HEK293 (cell line): ENCODE data around the gene UBR2.

Experiments
- ZNF585B ChIP-seq: fragments of 450-650 bp; formaldehyde crosslinking; IDR thresholded peaks from 2 replicates; pipeline ENCODE4 v1.5.1; 2016; ENCODE audit warnings: missing biosample characterization, missing genetic modification characterization
- TF ChIP-seq, protein P1 (sequence below): fragments of 450-650 bp; formaldehyde crosslinking; IDR thresholded peaks from 2 replicates; pipeline ENCODE4 v1.5.1; 2016; ENCODE audit warnings: missing biosample characterization, missing genetic modification characterization
- TF ChIP-seq, protein P2 (sequence below): fragments of 450-650 bp; formaldehyde crosslinking; IDR thresholded peaks from 2 replicates; pipeline ENCODE4 v1.5.1; 2016; ENCODE audit warnings: missing biosample characterization, missing genetic modification characterization
- TF ChIP-seq, protein P3 (sequence below): fragments of 450-650 bp; formaldehyde crosslinking; IDR thresholded peaks from 2 replicates; pipeline ENCODE4 v1.5.1; 2016; ENCODE audit warnings: missing biosample characterization, missing genetic modification characterization
- TF ChIP-seq, protein P4 (sequence below): fragments of 450-650 bp; formaldehyde crosslinking; IDR thresholded peaks from 2 replicates; pipeline ENCODE4 v1.5.1; 2017; ENCODE audit warnings: missing biosample characterization, mild to moderate bottlenecking, missing genetic modification characterization, moderate library complexity
- TF ChIP-seq, protein P5 (sequence below): fragments of 450-650 bp; IDR thresholded peaks from 2 replicates; pipeline ENCODE4 v1.5.1; 2018; ENCODE audit warnings: missing biosample characterization, missing genetic modification characterization

DNA sequence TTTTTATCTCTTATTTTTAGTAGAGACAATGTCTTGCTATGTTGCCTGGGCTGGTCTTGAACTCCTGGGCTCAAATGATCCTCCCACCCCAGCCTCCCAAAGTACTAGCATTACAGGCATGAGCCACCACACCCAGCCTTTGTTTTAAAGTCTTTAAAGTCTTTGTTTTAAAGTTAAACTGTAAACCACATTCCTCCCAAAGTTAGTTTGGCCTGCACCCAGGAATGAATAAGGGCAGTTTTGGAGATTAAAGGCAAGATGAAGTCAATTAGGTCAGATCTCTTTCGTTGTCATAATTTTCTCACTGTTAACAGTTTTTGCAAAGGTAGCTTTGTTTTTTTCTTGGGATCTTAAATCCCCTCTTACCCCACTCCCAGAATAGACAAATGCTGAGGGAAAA, 63.8 kb downstream of the UBR2 start:
- TF ChIP-seq, protein P1, sequence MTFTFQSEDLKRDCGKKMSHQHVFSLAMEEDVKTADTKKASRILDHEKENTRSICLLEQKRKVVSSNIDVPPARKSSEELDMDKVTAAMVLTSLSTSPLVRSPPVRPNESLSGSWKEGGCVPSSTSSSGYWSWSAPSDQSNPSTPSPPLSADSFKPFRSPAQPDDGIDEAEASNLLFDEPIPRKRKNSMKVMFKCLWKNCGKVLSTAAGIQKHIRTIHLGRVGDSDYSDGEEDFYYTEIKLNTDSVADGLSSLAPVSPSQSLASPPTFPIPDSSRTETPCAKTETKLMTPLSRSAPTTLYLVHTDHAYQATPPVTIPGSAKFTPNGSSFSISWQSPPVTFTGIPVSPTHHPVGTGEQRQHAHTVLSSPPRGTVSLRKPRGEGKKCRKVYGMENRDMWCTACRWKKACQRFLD (tag by site-specific recombination): no peak
- no peak for TF ChIP-seq ZNF585B (tag by site-specific recombination)
- TF ChIP-seq, protein P2, sequence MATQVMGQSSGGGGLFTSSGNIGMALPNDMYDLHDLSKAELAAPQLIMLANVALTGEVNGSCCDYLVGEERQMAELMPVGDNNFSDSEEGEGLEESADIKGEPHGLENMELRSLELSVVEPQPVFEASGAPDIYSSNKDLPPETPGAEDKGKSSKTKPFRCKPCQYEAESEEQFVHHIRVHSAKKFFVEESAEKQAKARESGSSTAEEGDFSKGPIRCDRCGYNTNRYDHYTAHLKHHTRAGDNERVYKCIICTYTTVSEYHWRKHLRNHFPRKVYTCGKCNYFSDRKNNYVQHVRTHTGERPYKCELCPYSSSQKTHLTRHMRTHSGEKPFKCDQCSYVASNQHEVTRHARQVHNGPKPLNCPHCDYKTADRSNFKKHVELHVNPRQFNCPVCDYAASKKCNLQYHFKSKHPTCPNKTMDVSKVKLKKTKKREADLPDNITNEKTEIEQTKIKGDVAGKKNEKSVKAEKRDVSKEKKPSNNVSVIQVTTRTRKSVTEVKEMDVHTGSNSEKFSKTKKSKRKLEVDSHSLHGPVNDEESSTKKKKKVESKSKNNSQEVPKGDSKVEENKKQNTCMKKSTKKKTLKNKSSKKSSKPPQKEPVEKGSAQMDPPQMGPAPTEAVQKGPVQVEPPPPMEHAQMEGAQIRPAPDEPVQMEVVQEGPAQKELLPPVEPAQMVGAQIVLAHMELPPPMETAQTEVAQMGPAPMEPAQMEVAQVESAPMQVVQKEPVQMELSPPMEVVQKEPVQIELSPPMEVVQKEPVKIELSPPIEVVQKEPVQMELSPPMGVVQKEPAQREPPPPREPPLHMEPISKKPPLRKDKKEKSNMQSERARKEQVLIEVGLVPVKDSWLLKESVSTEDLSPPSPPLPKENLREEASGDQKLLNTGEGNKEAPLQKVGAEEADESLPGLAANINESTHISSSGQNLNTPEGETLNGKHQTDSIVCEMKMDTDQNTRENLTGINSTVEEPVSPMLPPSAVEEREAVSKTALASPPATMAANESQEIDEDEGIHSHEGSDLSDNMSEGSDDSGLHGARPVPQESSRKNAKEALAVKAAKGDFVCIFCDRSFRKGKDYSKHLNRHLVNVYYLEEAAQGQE (tag by site-specific recombination): no peak
- TF ChIP-seq, protein P3, sequence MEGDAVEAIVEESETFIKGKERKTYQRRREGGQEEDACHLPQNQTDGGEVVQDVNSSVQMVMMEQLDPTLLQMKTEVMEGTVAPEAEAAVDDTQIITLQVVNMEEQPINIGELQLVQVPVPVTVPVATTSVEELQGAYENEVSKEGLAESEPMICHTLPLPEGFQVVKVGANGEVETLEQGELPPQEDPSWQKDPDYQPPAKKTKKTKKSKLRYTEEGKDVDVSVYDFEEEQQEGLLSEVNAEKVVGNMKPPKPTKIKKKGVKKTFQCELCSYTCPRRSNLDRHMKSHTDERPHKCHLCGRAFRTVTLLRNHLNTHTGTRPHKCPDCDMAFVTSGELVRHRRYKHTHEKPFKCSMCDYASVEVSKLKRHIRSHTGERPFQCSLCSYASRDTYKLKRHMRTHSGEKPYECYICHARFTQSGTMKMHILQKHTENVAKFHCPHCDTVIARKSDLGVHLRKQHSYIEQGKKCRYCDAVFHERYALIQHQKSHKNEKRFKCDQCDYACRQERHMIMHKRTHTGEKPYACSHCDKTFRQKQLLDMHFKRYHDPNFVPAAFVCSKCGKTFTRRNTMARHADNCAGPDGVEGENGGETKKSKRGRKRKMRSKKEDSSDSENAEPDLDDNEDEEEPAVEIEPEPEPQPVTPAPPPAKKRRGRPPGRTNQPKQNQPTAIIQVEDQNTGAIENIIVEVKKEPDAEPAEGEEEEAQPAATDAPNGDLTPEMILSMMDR: no peak
- TF ChIP-seq, protein P4, sequence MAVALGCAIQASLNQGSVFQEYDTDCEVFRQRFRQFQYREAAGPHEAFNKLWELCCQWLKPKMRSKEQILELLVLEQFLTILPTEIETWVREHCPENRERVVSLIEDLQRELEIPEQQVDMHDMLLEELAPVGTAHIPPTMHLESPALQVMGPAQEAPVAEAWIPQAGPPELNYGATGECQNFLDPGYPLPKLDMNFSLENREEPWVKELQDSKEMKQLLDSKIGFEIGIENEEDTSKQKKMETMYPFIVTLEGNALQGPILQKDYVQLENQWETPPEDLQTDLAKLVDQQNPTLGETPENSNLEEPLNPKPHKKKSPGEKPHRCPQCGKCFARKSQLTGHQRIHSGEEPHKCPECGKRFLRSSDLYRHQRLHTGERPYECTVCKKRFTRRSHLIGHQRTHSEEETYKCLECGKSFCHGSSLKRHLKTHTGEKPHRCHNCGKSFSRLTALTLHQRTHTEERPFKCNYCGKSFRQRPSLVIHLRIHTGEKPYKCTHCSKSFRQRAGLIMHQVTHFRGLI: no peak
- TF ChIP-seq, protein P5, sequence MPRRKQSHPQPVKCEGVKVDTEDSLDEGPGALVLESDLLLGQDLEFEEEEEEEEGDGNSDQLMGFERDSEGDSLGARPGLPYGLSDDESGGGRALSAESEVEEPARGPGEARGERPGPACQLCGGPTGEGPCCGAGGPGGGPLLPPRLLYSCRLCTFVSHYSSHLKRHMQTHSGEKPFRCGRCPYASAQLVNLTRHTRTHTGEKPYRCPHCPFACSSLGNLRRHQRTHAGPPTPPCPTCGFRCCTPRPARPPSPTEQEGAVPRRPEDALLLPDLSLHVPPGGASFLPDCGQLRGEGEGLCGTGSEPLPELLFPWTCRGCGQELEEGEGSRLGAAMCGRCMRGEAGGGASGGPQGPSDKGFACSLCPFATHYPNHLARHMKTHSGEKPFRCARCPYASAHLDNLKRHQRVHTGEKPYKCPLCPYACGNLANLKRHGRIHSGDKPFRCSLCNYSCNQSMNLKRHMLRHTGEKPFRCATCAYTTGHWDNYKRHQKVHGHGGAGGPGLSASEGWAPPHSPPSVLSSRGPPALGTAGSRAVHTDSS (tag by site-specific recombination): no peak
